ENCODE measurements around the gene CELSR1.

CELSR1 gene, protein sequence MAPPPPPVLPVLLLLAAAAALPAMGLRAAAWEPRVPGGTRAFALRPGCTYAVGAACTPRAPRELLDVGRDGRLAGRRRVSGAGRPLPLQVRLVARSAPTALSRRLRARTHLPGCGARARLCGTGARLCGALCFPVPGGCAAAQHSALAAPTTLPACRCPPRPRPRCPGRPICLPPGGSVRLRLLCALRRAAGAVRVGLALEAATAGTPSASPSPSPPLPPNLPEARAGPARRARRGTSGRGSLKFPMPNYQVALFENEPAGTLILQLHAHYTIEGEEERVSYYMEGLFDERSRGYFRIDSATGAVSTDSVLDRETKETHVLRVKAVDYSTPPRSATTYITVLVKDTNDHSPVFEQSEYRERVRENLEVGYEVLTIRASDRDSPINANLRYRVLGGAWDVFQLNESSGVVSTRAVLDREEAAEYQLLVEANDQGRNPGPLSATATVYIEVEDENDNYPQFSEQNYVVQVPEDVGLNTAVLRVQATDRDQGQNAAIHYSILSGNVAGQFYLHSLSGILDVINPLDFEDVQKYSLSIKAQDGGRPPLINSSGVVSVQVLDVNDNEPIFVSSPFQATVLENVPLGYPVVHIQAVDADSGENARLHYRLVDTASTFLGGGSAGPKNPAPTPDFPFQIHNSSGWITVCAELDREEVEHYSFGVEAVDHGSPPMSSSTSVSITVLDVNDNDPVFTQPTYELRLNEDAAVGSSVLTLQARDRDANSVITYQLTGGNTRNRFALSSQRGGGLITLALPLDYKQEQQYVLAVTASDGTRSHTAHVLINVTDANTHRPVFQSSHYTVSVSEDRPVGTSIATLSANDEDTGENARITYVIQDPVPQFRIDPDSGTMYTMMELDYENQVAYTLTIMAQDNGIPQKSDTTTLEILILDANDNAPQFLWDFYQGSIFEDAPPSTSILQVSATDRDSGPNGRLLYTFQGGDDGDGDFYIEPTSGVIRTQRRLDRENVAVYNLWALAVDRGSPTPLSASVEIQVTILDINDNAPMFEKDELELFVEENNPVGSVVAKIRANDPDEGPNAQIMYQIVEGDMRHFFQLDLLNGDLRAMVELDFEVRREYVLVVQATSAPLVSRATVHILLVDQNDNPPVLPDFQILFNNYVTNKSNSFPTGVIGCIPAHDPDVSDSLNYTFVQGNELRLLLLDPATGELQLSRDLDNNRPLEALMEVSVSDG (N-terminal part only)

DNA sequence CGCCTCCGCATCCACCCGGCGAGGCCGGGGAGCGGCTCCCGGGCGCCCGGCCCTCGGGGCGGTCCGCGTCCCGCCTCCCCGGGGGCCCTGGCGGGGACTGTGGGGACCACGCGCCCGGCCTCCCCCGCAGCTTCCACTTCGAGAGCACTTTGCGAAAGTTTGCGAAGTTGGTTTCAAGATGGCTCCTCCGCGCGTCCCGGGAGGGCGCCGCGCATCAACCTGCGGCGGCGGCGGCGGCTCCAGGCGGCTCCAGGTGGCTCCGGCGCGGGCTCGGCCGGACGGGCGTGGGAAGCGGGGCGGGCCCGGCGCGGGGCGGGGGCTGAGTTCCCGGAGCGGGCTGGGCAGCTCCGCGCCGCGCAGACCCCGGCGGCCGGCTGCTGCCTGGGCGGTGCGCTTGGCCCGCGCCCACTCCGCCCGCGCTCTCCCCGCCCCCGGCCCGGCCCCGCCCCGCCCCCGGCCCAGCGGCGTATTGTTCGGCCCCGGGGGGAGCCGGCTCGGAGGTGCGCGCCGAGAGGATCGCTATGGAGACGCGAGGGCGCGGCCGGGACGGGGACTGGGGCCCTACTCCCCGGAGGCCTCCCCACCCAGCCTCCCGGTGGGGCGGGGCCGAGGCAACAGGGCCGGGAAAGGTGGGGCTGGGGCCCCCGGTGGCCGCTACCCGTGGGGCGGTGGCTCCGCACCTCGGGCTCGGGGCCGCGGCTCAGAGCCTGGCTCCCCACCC, at the start of gene CELSR1:
Gene CELSR1, minus strand, starts transcription at position 396 of the 721 bp plus-strand sequence. CDS start 450 bp downstream, outside the sequence.
- no peak for DNase-seq (ENCODE audit: low read depth, low spot score)

DNA sequence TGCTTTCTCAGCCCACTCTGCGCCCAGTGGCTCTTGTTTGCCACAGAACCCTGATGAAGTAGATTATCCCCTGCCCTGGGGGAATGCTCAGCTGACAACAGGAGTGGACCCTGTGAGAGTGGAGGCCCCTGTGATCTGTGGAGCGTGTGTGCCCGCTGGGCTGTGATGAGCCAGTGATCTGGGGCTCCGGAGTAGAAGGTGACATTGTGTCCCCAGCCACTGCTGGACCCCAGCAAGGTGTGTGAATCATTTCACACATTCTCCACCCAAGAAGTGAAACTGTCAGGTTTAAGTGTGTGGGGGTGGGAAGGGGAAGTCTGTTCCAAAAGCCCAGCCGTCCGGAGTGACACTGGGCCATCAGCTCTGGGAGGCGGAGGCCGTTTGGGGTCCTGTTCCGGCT, 49.6 kb upstream of the CELSR1 start:
- no peak for DNase-seq (ENCODE audit: low read depth, low spot score)

DNA sequence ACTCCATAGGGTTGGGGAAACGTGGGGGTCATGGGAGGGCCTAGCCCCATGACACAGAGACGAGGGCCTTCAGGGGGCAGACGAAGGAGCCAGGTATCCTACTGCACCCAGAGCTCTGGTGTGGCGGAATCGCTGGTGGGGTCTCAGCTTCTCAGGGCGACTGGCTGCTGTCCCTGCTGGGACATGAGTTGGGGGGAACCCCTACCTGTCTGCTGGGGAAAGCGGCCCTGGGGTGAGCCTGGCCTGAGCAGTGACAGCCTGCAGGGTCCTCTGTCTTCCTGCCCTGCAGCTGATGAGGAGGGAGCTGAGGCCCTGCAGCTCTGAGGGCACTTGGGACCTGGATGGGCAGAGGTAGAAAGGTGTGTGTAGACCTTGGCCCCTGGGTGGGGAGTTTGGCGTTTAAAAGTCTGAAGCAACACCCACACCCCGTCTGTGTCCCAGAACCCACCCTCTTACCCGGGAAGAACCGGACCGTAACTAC, 49.2 kb upstream of the CELSR1 start:
- DNase-seq (ENCODE audit: low read depth, low spot score) = no peak

DNA sequence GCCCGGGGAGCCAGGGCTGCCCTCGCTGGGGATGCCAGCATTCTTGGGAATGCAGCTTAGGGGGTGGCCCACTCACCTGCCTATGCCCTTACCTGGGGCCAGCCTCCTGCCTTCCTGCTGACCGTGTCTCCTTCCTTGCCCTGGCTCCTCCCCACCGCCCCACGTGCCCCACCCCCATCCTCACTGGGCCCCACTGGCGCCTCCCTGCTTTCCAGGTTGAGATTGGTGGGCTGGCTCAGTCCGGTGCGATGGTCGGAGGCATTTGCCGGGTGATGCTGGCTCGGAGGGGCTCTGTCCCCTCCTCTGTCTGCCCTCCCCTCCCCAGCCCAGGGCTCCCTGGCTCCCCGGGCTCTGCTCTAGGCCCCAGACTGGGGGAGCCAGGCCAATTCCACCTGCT, 48.7 kb upstream of the CELSR1 start:
- no peak for DNase-seq (ENCODE audit: low read depth, low spot score)

DNA sequence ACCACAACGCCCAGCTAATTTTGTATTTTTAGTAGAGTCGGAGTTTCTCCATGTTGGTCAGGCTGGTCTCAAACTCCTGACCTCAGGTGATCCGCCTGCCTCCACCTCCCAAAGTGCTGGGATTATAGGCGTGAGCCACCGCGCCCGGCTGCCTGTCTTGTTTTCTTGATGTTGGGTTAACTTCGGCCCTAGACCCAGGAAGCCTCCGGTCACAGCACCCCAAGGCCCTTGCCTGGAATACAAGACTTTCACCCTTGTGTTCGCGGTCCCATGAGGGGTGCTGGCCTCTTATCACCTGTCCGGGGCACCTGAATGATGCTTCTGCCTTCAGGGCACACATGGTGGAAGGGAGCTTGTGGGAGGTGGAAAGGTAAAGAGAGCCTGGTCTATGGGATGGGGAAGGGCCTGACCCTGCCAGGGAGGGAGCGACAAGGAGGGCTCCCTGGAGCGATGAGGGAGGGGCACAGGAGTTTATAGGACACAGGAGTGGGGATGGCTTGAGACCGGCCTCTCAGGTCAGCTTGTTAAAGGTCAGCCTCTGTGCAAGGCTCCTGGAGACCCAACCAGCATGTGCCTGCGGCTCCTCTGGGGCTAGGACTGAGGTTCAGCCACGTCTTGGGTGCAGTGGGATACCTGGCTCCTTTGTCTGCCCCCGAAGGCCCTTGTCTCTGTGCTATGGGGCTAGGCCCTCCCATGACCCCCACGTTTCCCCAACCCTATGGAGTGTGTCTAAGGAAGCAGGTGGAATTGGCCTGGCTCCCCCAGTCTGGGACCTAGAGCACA, 48.1 kb upstream of the CELSR1 start:
- DNase-seq (ENCODE audit: low read depth, low spot score) = no peak

DNA sequence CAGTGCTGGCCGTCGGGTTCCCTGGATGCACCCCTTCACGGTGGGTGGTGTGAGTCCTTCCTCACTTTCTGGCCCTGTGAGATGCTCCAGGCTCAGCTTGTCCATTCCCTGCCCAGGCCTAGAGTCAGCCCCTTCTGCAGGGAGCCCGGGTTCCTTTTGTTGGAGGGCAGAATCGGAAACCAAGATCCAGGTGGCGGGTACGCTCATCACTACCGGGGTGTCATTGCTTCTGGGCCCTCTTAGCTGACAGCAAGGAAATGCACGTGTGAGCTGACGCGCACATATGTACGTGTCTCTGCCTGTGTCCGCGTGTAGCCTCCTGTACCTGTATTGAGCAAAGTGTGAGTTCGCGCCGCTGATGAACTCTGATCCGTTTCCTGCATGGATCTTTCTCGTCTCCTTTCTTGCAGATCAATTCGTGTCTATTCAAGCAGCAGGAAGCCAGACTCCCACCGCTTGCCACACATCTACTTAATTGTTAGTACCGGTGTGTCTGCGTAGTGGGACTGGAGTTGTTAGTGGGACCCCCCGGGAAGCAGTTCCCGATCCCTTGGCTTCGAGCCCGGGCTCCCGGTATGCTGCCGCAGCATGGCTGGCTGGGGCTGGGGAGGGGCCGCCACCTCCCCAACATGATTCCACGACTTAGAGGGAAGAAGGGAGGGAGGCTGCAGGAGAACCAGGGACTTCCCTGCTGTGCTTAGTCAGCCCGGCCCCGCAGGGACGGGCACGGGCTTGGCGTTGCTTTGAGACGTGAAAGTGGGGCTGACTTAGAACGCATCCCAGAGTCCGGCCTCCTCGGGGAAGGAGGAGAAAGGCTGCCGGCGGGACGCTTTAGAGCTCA, 46.9 kb upstream of the CELSR1 start:
- peak; percentile 17 for DNase-seq (ENCODE audit: low read depth, low spot score)

DNA sequence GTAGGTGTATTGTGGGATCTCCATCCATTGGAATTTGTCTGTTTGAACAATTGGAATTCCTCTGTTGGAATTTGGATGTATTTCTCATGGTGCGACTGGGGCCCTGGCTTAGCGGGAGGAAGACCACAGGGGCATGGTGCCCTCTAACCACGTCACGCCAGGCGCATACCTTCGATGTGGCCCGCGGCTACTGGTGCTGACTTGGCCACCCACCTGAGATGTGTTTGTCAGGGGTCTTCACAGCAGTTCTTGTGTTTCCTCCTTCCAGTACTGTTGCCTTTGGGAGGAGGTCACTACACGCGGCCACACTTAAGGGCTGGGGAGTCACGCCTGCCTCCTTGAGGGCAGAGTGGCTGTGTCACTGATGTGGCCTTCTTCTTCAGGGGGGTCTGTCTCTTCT, 46.2 kb upstream of the CELSR1 start:
- no peak for DNase-seq (ENCODE audit: low read depth, low spot score)

DNA sequence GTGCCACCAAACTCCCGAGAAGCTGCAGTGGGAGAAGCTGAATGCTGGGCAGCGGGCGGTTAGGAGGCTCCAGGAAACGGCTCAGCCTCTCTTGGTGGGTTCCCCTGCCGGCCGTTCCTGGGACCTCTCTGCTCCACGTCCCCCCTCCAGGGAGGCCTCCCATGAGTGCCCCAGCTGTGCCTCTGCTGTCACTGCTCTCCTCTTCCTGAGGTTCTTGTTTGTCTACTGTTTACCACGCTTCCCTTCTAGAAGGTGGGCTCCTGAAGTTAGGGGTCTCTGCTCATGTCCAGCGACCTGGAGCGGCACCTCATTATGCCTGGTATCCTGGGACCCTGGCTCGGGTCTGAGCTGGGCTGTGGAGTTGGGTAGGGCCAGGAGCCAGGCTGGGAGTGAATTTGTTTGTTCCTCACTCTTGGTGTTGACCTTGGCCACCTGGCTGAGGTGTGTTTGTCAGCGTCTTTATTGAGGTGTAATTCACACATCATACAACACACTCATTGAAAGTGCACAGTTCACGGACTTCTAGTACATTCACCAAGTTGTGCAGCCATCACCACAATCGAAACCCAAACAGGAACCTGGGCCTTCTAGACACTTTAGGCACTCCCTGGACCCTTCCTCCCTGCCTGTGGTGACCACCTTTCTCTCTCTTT, 45.0 kb upstream of the CELSR1 start:
- DNase-seq (ENCODE audit: low read depth, low spot score) = no peak

DNA sequence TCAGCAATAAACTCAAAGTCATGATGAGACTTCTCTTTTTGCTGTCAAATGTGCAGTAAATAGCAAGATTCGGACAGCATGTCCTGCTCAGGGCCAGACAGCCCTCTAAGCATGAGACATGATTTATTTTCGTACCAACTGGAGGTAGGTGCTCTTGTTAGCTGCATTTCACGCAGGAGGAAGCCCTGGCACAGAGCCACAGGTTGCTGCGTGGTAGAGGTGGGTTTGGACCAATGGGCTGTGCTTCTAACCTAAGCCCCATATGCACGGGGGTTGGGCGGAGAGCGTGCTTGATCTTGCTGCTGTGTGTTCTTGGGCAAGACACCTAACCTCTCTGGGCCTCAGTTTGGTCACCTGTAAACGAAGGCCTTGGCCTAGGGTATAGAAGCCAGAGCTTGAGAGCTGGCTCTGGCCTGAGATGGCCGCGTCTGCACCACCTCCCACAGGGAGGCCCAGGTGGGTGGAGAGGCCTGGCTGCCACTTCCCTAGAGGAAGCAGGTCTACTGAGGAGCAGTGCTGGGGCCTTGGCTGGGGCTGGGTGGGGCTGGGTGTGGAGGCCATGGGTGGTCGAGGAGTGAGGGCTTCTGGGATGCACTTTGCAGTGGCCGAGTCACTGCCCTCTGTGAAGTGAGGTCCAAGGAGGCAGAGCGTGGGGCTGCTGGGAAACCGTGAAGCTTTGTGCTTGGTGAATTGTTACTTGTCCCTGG, 44.3 kb upstream of the CELSR1 start:
- no peak for DNase-seq (ENCODE audit: low read depth, low spot score)

DNA sequence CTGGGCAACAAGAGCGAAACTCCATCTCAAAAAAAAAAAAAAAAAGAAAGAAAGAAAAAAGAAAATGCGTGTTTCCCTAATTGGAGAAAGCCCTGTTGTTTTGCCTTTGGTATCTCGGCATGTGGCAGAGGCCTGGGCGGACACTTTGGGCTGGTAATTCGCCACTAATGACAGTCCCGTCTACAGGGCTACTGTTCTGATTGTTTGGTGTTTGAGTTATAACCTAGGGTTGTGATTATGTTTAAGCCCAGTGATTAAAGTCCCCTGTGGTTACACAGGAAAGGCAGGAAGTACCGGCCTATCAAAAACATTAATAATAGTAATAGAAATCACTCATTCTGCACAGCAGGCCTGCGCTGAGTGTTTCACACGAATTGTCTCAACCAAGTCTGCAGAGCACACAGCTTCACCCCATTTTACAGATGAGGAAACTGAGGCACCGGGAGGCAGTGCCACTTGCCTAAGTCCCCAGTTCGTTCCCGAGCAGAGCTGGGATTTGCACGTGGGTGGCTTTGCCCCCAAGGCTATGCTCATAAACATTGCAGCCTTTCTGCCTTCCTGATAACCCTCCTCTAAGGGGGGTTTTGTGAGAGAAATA, 43.6 kb upstream of the CELSR1 start:
- no peak for DNase-seq (ENCODE audit: low read depth, low spot score)

DNA sequence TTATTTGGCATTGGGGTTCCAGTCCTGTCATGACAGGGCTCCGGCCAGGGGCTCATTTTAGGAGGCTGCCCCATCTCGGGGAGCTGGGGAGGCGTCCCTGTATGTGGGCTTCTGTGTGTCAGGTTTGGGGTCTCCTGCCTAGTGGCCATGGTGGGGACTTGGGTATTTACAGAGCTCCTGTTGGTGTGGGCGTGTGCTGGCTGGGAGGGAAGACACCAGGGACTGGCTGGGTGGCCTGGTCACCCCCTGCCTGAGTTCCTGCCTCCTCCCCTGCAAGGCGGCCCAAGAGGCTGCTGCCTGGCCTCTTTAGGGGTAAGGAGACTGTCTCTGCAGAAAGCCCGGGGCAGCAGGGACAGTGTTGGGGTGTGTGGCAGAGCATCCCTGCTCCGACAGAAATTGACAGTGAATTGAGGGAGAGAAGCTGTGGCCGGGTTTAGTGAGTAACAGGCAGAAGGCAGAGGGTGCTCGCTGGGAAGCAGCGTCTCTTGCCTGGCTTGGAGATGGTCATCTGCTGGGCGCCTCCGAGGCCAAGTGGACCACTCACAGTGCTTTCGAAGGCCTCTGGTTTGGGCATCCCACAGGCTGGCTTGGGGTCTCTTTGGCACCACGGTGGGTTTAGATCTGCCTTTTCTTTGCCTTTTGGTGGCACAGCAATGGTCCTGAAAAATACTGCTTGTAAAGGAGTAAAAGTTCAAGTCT, 42.5 kb upstream of the CELSR1 start:
- no peak for DNase-seq (ENCODE audit: low read depth, low spot score)

DNA sequence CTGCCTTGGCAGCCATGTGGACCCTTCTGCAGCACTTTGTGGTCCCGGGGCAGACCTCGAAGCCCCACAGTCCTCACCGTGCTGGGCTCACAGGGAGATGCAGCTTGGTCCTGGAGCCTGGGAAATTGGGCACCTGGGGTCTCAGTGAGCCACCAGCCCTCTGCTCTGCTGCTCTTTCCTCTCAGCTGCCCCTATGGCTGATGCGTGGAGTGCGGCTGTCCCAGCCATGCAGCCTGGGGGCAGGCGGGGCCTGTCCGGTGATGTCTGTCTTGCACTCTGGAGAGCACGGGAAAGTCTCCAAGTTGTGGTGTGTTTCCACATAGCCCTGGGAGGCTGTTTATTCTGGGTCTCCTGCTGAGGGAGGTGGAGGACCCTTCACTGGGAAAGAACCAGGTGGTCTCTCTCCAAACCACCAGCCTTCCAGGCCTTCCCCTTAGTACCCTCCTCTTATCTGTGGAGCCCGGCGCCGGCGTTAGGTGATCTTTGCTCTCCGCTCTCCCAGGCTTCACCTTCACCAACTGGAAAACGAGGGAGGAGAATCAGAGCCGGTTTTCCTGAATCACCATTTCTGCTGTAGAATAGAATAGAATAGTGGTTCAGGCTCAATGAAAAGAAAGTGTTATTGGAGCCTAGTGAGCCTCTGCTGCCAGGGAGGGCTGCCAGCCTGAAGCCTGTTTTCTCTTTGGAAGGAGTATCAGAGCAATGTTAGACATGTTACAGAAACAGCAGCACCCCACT, 41.6 kb upstream of the CELSR1 start:
- no peak for DNase-seq (ENCODE audit: low read depth, low spot score)

DNA sequence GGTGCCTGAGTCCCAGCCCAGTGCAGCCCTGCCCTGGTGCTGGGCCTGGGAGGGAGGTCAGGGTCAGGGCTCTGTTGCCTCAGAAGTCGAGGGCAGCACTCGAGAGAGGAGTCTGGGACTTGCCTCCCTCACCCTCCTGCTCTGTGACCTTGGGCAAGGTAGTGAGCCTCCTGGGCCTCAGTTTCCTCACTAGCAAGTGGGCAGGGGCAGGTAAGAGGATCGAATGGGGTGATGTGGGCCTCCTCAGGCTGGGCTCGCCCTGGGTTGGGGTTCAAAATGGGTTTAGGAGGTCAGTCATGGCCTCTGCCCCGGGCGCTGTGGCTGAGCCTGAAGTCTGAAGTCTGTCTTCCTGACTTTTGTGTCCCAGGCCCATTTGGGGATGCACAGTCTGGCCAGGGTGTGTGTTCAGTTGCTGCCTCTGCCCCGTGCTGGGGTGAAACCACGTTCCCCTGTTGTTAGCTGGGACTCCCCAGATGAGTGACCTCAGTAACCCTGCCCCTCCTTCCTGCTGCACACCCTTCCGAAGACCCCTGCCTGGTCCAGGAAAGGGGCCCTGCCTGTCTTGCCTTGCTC, 40.9 kb upstream of the CELSR1 start:
- no peak for DNase-seq (ENCODE audit: low read depth, low spot score)

DNA sequence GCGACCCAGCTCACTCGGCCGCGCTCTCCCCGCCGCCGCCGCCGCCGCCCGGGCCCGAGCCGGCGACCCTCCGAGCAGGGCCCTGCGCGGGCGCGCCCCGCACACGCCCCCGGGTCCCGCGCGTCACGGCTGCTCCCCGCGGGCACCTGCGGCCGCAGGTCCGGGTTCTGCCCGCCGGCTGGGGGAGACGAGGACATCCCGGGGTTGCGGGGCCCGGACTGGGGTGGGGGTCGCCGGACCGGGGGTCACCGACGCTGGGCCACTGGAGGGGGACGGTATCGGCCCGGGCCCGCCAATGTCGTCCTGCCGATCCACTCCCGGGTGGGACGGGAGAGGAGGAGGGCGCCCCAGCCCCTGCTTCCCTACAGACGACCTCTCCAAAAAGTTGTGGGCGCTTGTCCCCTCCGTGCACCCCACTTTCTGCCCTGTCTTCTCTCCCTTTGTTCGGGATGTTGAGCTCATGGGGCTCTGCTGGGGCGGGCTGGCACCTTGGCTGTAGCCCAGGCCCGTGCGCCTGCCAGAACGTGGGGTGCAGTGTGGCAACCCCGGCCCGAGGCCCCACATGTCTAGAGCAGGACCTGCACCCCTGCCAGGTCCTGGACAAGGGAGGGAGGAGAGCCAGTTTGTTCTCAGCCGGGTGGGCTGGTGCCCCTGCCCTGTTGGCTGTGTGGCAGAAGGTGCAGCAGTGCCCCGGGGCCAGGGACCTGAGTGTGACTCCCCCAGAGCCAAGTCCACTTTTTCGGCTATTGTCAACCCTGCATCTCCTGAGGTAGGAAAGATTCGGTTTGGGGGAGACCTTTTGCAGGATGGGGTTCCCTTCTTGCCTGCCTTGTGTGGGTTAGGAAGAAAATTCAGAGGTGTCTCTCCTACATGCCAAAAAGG, 40.2 kb upstream of the CELSR1 start:
- DNase-seq (ENCODE audit: low read depth, low spot score) = no peak

Data from brain pericyte (primary cell).